SK-N-SH (cell line): Measurements from ENCODE around the gene BSX. TPM values are rescaled to one million over a fixed set of nuclear protein-coding genes. Genes with fewer than 3 reads are reported as not detected.

Experiments
- CTCF ChIA-PET: fragments of 300-600, 350-600 bp; formaldehyde crosslinking; extraction: SDS; loops from one replicate; lab custom pipeline; 2021; lab: Yijun Ruan, JAX
- POLR2A ChIA-PET: fragments of 350-600 bp; sonication (Branson Sonifier 250); formaldehyde crosslinking; extraction: SDS; loops from one replicate; lab custom pipeline; 2020; ENCODE audit warnings: antibody characterized with exemption, inconsistent platforms; lab: Yijun Ruan, JAX
- DNase-seq: peaks from one replicate; pipeline ENCODE4 v3.0.0; 2012
- H2AFZ ChIP-seq: fragments of 200-600 bp; sonication (generic); 2 replicates; pipeline ENCODE4 v1.8.1; 2016; ENCODE audit warnings: antibody characterized with exemption, mild to moderate bottlenecking, low read depth
- H3F3A ChIP-seq: fragments of 200-600 bp; sonication (generic); replicated peaks from 2 replicates; pipeline ENCODE3; 2016; ENCODE audit warnings: antibody characterized with exemption, mild to moderate bottlenecking; ENCODE audit not compliant: insufficient read depth
- H3K27ac ChIP-seq, 2 experiments: fragments of 200-500 bp in 1 of 2; fragments of 200-600 bp in 1 of 2; sonication (Bioruptor generic) in 1 of 2; sonication (generic), shearing (Covaris generic) in 1 of 2; 2 replicates each; pipeline versions ENCODE4 v1.5.1 to v1.6.1; 2014 to 2016; ENCODE audit warnings: low read depth in 2 of 2, inconsistent platforms in 1 of 2, low read length in 1 of 2, mild to moderate bottlenecking in 1 of 2, mixed read lengths in 1 of 2
- H3K27me3 ChIP-seq: fragments of 200-600 bp; sonication (generic), shearing (Covaris generic); 2 replicates; pipeline ENCODE4 v1.6.1; 2016; ENCODE audit warnings: mixed run types; ENCODE audit not compliant: insufficient read depth
- H3K36me3 ChIP-seq, 2 experiments: fragments of 200-500 bp in 1 of 2; fragments of 200-600 bp in 1 of 2; sonication (Bioruptor generic) in 1 of 2; sonication (generic) in 1 of 2; replicated peaks in 1 of 2; 2 replicates each; pipeline versions ENCODE3 to v1.5.1; 2014 to 2016; ENCODE audit warnings: low read length in 1 of 2, mild to moderate bottlenecking in 1 of 2; ENCODE audit not compliant: insufficient read depth in 2 of 2, control insufficient read depth in 1 of 2
- H3K4me1 ChIP-seq, 2 experiments: fragments of 200-500 bp in 1 of 2; fragments of 200-600 bp in 1 of 2; sonication (Bioruptor generic) in 1 of 2; sonication (generic), shearing (Covaris generic) in 1 of 2; 2 replicates each; pipeline versions ENCODE4 v1.5.1 to v1.6.1; 2014 to 2016; ENCODE audit warnings: low read depth in 1 of 2, low read length in 1 of 2, mixed run types in 1 of 2; ENCODE audit not compliant: insufficient read depth in 2 of 2, control insufficient read depth in 1 of 2
- H3K4me2 ChIP-seq: fragments of 200-600 bp; sonication (generic), shearing (Covaris generic); 2 replicates; pipeline ENCODE4 v1.6.1; 2017; ENCODE audit warnings: mixed run types
- H3K4me3 ChIP-seq, 2 experiments: fragments of 200-500 bp in 1 of 2; fragments of 200-600 bp in 1 of 2; sonication (Bioruptor generic) in 1 of 2; sonication (generic), shearing (Covaris generic) in 1 of 2; 2 replicates each; pipeline versions ENCODE4 v1.5.1 to v1.8.1; 2014 to 2016; ENCODE audit warnings: low read depth in 2 of 2, inconsistent platforms in 1 of 2, low read length in 1 of 2, mild to moderate bottlenecking in 1 of 2, mixed read lengths in 1 of 2, moderate library complexity in 1 of 2
- H3K79me2 ChIP-seq: fragments of 200-600 bp; sonication (generic); 2 replicates; pipeline ENCODE4 v1.8.1; 2017; ENCODE audit warnings: mild to moderate bottlenecking; ENCODE audit not compliant: insufficient read depth
- H3K9ac ChIP-seq: fragments of 200-600 bp; sonication (generic); 2 replicates; pipeline ENCODE4 v1.6.1; 2017; ENCODE audit warnings: mixed run types
- H3K9me2 ChIP-seq: fragments of 200-600 bp; sonication (generic); 2 replicates; pipeline ENCODE4 v1.6.1; 2017; ENCODE audit warnings: mixed run types
- H3K9me3 ChIP-seq: fragments of 200-600 bp; sonication (generic); 2 replicates; pipeline ENCODE4 v1.6.1; 2017; ENCODE audit warnings: mixed run types, mild to moderate bottlenecking, moderate library complexity
- H4K20me1 ChIP-seq: fragments of 200-600 bp; sonication (generic); 2 replicates; pipeline ENCODE4 v1.6.1; 2017; ENCODE audit warnings: mild to moderate bottlenecking, mixed run types; ENCODE audit not compliant: insufficient read depth
- CHD2 ChIP-seq: fragments of 150-350 bp; IDR thresholded peaks from 2 replicates; pipeline ENCODE4 v1.6.1; 2018; ENCODE audit warnings: low read length; ENCODE audit not compliant: partially characterized antibody
- EP300 ChIP-seq, 2 experiments: IDR thresholded peaks; 2 replicates each; pipeline versions ENCODE4 v1.4.0 to v1.6.1; 2012; ENCODE audit warnings: borderline replicate concordance in 1 of 2, low read depth in 1 of 2, low read length in 1 of 2
- FOSL2 ChIP-seq: IDR thresholded peaks from 2 replicates; pipeline ENCODE4 v1.4.0; 2012; ENCODE audit warnings: low read depth, mild to moderate bottlenecking, moderate library complexity, borderline replicate concordance
- FOXJ3 ChIP-seq: sonication (generic); formaldehyde crosslinking; IDR thresholded peaks from 2 replicates; pipeline ENCODE4 v1.5.1; 2020; ENCODE audit warnings: mild to moderate bottlenecking, missing genetic modification reagents
- GABPA ChIP-seq: IDR thresholded peaks from 2 replicates; pipeline ENCODE4 v1.4.0; 2012; ENCODE audit warnings: low read depth, mild to moderate bottlenecking
- GATA2 ChIP-seq: sonication (generic); formaldehyde crosslinking; IDR thresholded peaks from 2 replicates; pipeline ENCODE4 v1.5.0; 2020; ENCODE audit warnings: mild to moderate bottlenecking, missing genetic modification reagents
- JUND ChIP-seq: IDR thresholded peaks from 2 replicates; pipeline ENCODE4 v1.4.0; 2012
- MEF2A ChIP-seq: IDR thresholded peaks from 2 replicates; pipeline ENCODE4 v1.4.0; 2012; ENCODE audit warnings: low read depth, borderline replicate concordance
- MXI1 ChIP-seq: IDR thresholded peaks from 2 replicates; pipeline ENCODE4 v1.6.1; 2012; ENCODE audit warnings: mild to moderate bottlenecking, low read depth, low read length, improper control_type of control experiment
- NFIC ChIP-seq: IDR thresholded peaks from 2 replicates; pipeline ENCODE4 v1.4.0; 2012; ENCODE audit warnings: borderline replicate concordance
- NRF1 ChIP-seq: IDR thresholded peaks from 2 replicates; pipeline ENCODE4 v1.6.1; 2012; ENCODE audit warnings: low read depth, mild to moderate bottlenecking, low read length
- POLR2AphosphoS5 ChIP-seq: IDR thresholded peaks from 2 replicates; pipeline ENCODE4 v1.6.1; 2012; ENCODE audit warnings: low read depth, low read length
- RAD21 ChIP-seq: IDR thresholded peaks from 2 replicates; pipeline ENCODE4 v1.6.1; 2012; ENCODE audit warnings: mild to moderate bottlenecking, low read length
- RCOR1 ChIP-seq: fragments of 150-350 bp; IDR thresholded peaks from 2 replicates; pipeline ENCODE4 v1.6.1; 2017; ENCODE audit warnings: antibody characterized with exemption, low read length
- RXRA ChIP-seq: IDR thresholded peaks from 2 replicates; pipeline ENCODE4 v1.4.0; 2012; ENCODE audit warnings: low read depth, mild to moderate bottlenecking, borderline replicate concordance
- SIN3A ChIP-seq: IDR thresholded peaks from 2 replicates; pipeline ENCODE4 v1.6.1; 2012; ENCODE audit warnings: low read depth, mild to moderate bottlenecking, low read length, moderate library complexity, borderline replicate concordance
- SMC3 ChIP-seq: IDR thresholded peaks from 2 replicates; pipeline ENCODE4 v1.6.1; 2012; ENCODE audit warnings: low read depth, low read length, improper control_type of control experiment
- TAF1 ChIP-seq: IDR thresholded peaks from 2 replicates; pipeline ENCODE4 v1.6.1; 2012; ENCODE audit warnings: low read depth, mild to moderate bottlenecking, low read length, moderate library complexity, borderline replicate concordance
- TCF12 ChIP-seq: IDR thresholded peaks from 2 replicates; pipeline ENCODE4 v1.4.0; 2012
- TEAD4 ChIP-seq: IDR thresholded peaks from 2 replicates; pipeline ENCODE4 v1.4.0; 2012; ENCODE audit warnings: mild to moderate bottlenecking, borderline replicate concordance; ENCODE audit not compliant: insufficient read depth
- WGBS: methylation state at CpG from one replicate; pipeline ENCODE4 v1.1.6; 2017; ENCODE audit warnings: low lambda C conversion rate; 5-methylcytosine and 5-hydroxymethylcytosine counted together
- polyA plus RNA-seq, 3 experiments: library from polyadenylated mRNA; depleted of rRNA; stranded (reverse); fragments of >200 nt; gene quantifications; 2 replicates each; pipeline ENCODE4 v1.2.3, GENCODE V29; 2012
- TF ChIP-seq, protein P1 (sequence below): IDR thresholded peaks from 2 replicates; pipeline ENCODE4; 2012
- TF ChIP-seq, protein P2 (sequence below): fragments of 200-600 bp; sonication (generic); IDR thresholded peaks from 2 replicates; pipeline ENCODE4 v1.6.1; 2017; ENCODE audit warnings: antibody characterized with exemption, mild to moderate bottlenecking, moderate library complexity
- TF ChIP-seq, protein P3 (sequence below): fragments of 150-350 bp; IDR thresholded peaks from 2 replicates; pipeline ENCODE4 v1.6.1; 2016; ENCODE audit warnings: mild to moderate bottlenecking, low read depth, low read length
- TF ChIP-seq, protein P4 (sequence below): IDR thresholded peaks from 2 replicates; pipeline ENCODE4 v1.4.0; 2012; ENCODE audit warnings: low read depth
- TF ChIP-seq, protein P5 (sequence below): IDR thresholded peaks from 2 replicates; pipeline ENCODE4 v1.6.1; 2012; ENCODE audit warnings: mild to moderate bottlenecking, low read depth, low read length, moderate library complexity

BSX gene
- polyA plus RNA-seq, 1 of the 3 experiments (the other 2 are of a cell fraction), result 0.16 TPM

DNA sequence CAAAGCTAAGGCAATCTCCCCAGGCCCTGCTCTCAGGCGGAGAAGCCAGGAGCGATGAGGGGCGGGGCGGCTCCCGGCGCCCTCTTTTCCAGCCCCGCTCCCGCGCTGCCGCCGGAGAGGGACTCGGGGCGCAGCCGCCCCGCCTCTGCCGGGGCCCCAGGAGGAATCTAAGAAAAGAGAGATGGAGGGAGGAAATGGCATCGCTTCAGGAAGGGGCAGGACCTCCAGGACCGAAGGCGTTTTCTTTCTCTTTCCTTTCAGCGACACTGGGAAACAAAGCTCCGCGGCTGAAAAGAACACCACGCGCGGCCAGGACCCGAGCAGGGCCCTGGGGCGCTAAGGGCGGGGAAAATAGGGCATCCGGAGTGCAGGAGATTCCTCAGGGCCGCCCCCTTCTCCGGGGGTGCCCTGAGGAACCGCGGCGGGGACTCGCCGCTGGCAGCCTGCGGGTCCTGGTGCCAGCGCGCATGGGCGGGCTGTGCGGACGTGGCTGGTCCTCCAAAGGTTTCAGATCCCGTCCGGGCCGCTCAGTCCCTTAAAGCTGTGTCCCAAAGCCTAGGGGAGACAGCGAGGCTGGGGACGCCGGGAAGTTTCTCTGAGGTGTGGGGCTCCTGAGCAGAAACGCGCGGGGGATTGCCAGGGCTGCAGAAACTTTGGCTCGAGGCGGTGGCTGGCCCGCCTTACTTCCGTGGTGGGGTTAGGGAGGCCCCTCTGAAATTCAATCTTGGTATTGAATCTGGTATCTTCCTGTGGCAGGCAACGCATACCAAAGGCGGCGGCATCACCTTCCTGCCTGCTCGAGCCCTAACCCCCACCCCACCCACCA lies 2.8 kb upstream of the BSX start:
- Histone ChIP-seq H3K4me2 (peak overlapping the region; percentile 95), H4K20me1 (no peaks in the 10 kb centered on the region), H3K4me3 (peak overlapping the region; percentile 78 to 85), H3K79me2 (no peaks in the 10 kb centered on the region), H3K27me3 (peaks cover 6% of the 10 kb centered on the region; the same call in 1 of the 2 replicates), H3F3A (no peaks in the 10 kb centered on the region), H3K9ac (peak overlapping the region; percentile 80), H3K27ac (peak overlapping the region; percentile 70 to 81), H3K9me3 (no peaks in the 10 kb centered on the region), H3K36me3 (no peaks in the 10 kb centered on the region), H3K4me1 (peaks cover 0 to 6% of the 10 kb centered on the region in 2 experiments; a peak in 2 of 4 replicates), H3K9me2 (no peaks in the 10 kb centered on the region), H2AFZ (peak overlapping the region; percentile 97)
- ChIA-PET POLR2A (interaction anchor here (0.6 to 1.3 kb wide), 5 partner anchors 53 to 328 kb away, joined by 3 to 4 read pairs (median 3); partner anchors contain the start of genes HSPA8 and UBASH3B), CTCF (interaction anchor here (0.6 to 1.7 kb wide), 3 partner anchors 17 to 121 kb away, joined by 3 to 7 read pairs (median 4); no protein-coding TSS in a partner anchor)
- DNase-seq, result peak; percentile 85
- WGBS, result under 1% methylated on average over 24 of the region's 59 CpGs
- TF ChIP-seq, protein P1, sequence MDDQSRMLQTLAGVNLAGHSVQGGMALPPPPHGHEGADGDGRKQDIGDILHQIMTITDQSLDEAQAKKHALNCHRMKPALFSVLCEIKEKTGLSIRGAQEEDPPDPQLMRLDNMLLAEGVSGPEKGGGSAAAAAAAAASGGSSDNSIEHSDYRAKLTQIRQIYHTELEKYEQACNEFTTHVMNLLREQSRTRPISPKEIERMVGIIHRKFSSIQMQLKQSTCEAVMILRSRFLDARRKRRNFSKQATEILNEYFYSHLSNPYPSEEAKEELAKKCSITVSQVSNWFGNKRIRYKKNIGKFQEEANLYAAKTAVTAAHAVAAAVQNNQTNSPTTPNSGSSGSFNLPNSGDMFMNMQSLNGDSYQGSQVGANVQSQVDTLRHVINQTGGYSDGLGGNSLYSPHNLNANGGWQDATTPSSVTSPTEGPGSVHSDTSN, result no peak
- TF ChIP-seq GABPA (0 out of 2 replicates have a peak, but pooled peaks have one; percentile 13), TEAD4 (no peak), NRF1 (peak; percentile 55), NFIC (0 out of 2 replicates have a peak, but pooled peaks have one; percentile 10), FOSL2 (no peak), MXI1 (0 out of 2 replicates have a peak, but pooled peaks have one; percentile 39), TCF12 (no peak), CHD2 (no peak), MEF2A (no peak), FOXJ3 (CRISPR knock-in tag) (no peak), GATA2 (CRISPR knock-in tag) (0 out of 2 replicates have a peak, but pooled peaks have one; percentile 17), RAD21 (no peak), RXRA (no peak), SIN3A (0 out of 2 replicates have a peak, but pooled peaks have one; percentile 25), EP300 (IDR thresholded peaks at IDR 0.05; ENCODE audit: borderline replicate concordance in 1 of 2, low read depth in 1 of 2, low read length in 1 of 2) (no peak), TAF1 (peak; percentile 52), JUND (peak; percentile 5; the same call in 1 of the 2 replicates), POLR2AphosphoS5 (peak; percentile 68), RCOR1 (0 out of 2 replicates have a peak, but pooled peaks have one; percentile 12), SMC3 (no peak)
- TF ChIP-seq, protein P2, sequence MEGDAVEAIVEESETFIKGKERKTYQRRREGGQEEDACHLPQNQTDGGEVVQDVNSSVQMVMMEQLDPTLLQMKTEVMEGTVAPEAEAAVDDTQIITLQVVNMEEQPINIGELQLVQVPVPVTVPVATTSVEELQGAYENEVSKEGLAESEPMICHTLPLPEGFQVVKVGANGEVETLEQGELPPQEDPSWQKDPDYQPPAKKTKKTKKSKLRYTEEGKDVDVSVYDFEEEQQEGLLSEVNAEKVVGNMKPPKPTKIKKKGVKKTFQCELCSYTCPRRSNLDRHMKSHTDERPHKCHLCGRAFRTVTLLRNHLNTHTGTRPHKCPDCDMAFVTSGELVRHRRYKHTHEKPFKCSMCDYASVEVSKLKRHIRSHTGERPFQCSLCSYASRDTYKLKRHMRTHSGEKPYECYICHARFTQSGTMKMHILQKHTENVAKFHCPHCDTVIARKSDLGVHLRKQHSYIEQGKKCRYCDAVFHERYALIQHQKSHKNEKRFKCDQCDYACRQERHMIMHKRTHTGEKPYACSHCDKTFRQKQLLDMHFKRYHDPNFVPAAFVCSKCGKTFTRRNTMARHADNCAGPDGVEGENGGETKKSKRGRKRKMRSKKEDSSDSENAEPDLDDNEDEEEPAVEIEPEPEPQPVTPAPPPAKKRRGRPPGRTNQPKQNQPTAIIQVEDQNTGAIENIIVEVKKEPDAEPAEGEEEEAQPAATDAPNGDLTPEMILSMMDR, result no peak
- TF ChIP-seq, protein P3, sequence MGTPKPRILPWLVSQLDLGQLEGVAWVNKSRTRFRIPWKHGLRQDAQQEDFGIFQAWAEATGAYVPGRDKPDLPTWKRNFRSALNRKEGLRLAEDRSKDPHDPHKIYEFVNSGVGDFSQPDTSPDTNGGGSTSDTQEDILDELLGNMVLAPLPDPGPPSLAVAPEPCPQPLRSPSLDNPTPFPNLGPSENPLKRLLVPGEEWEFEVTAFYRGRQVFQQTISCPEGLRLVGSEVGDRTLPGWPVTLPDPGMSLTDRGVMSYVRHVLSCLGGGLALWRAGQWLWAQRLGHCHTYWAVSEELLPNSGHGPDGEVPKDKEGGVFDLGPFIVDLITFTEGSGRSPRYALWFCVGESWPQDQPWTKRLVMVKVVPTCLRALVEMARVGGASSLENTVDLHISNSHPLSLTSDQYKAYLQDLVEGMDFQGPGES, result no peak
- TF ChIP-seq, protein P4, sequence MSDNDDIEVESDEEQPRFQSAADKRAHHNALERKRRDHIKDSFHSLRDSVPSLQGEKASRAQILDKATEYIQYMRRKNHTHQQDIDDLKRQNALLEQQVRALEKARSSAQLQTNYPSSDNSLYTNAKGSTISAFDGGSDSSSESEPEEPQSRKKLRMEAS, result peak; percentile 35; the same call in 1 of the 2 replicates
- TF ChIP-seq, protein P5, sequence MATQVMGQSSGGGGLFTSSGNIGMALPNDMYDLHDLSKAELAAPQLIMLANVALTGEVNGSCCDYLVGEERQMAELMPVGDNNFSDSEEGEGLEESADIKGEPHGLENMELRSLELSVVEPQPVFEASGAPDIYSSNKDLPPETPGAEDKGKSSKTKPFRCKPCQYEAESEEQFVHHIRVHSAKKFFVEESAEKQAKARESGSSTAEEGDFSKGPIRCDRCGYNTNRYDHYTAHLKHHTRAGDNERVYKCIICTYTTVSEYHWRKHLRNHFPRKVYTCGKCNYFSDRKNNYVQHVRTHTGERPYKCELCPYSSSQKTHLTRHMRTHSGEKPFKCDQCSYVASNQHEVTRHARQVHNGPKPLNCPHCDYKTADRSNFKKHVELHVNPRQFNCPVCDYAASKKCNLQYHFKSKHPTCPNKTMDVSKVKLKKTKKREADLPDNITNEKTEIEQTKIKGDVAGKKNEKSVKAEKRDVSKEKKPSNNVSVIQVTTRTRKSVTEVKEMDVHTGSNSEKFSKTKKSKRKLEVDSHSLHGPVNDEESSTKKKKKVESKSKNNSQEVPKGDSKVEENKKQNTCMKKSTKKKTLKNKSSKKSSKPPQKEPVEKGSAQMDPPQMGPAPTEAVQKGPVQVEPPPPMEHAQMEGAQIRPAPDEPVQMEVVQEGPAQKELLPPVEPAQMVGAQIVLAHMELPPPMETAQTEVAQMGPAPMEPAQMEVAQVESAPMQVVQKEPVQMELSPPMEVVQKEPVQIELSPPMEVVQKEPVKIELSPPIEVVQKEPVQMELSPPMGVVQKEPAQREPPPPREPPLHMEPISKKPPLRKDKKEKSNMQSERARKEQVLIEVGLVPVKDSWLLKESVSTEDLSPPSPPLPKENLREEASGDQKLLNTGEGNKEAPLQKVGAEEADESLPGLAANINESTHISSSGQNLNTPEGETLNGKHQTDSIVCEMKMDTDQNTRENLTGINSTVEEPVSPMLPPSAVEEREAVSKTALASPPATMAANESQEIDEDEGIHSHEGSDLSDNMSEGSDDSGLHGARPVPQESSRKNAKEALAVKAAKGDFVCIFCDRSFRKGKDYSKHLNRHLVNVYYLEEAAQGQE, result no peak
